ENCODE data around the gene EML2.

- TF ChIP-seq EZH2 (IDR thresholded peaks at IDR 0.05; ENCODE audit: borderline replicate concordance, low read depth, low read length, severe bottlenecking) (no peak), CTCF (IDR thresholded peaks at IDR 0.05; ENCODE audit: borderline replicate concordance, extremely low read depth, low read length, poor library complexity, severe bottlenecking) (no peak)
These were observed 70.5 kb downstream of the EML2 start for GRCh38 chr19:45568732-45569131.
